GM12878 (cell line): ENCODE data around the gene SCIMP. TPM values are rescaled to one million over a fixed set of nuclear protein-coding genes. Genes with fewer than 3 reads are reported as not detected.

Source experiments
- ASH2L ChIP-seq: fragments of 300-600, 200-600 bp; sonication (generic); IDR thresholded peaks from 2 replicates; pipeline ENCODE4 v1.6.1; 2017; ENCODE audit warnings: low read depth, mild to moderate bottlenecking, borderline replicate concordance
- BCL11A ChIP-seq: IDR thresholded peaks from 2 replicates; pipeline ENCODE4 v1.6.1; 2011; ENCODE audit warnings: low read depth, low read length
- BMI1 ChIP-seq: fragments of 450-650 bp; IDR thresholded peaks from 2 replicates; pipeline ENCODE4 v1.6.1; 2016; ENCODE audit warnings: mild to moderate bottlenecking, moderate library complexity, borderline replicate concordance
- CHD1 ChIP-seq: IDR thresholded peaks from 2 replicates; pipeline ENCODE4 v1.6.1; 2012; ENCODE audit warnings: low read depth, low read length, improper control_type of control experiment
- CHD2 ChIP-seq: IDR thresholded peaks from 2 replicates; pipeline ENCODE4 v1.6.1; 2011; ENCODE audit warnings: low read depth, low read length, improper control_type of control experiment, borderline replicate concordance
- CHD4 ChIP-seq: fragments of 200-600 bp; sonication (generic); IDR thresholded peaks from 2 replicates; pipeline ENCODE4 v1.6.1; 2016; ENCODE audit warnings: mild to moderate bottlenecking
- POU2F2 ChIP-seq: IDR thresholded peaks from 3 replicates; pipeline ENCODE4 v1.6.1; 2011; ENCODE audit warnings: low read depth, mild to moderate bottlenecking, low read length, borderline replicate concordance
- RAD21 ChIP-seq: IDR thresholded peaks from 2 replicates; pipeline ENCODE4 v1.6.1; 2011; ENCODE audit warnings: mild to moderate bottlenecking, low read depth, low read length, moderate library complexity; ENCODE audit not compliant: insufficient read depth
- RUNX3 ChIP-seq: IDR thresholded peaks from 2 replicates; pipeline ENCODE4 v1.6.1; 2012; ENCODE audit warnings: low read length, inconsistent platforms
- TARDBP ChIP-seq: IDR thresholded peaks from 2 replicates; pipeline ENCODE4 v1.6.1; 2016; ENCODE audit warnings: borderline replicate concordance
- ZBED1 ChIP-seq: IDR thresholded peaks from 2 replicates; pipeline ENCODE4 v1.6.1; 2016; ENCODE audit warnings: borderline replicate concordance
- ZSCAN29 ChIP-seq: fragments of 450-650 bp; IDR thresholded peaks from 2 replicates; pipeline ENCODE4 v1.6.1; 2017; ENCODE audit warnings: mild to moderate bottlenecking, moderate library complexity
- polyA plus RNA-seq, 11 experiments: library from polyadenylated mRNA; depleted of rRNA in 4 of 11; unstranded in 6 of 11; stranded (reverse) in 5 of 11; fragments of >200 nt; fragmentation: Nextera tagmentation in 4 of 11; fragmentation: Illumina TruSeq in 1 of 11; extraction: Ambion mirVana in 4 of 11; extraction: Trizol in 1 of 11; gene quantifications; 1 replicate in 1 of 11; 2 replicates in 10 of 11; pipeline versions ENCODE4 v1.2.1 to v1.2.3, GENCODE V29; 2011 to 2016; ENCODE audit warnings: inconsistent platforms in 2 of 11, missing spikeins in 2 of 11, low read depth in 1 of 11
- total RNA-seq, 4 experiments: library from RNA; depleted of rRNA in 3 of 4; stranded (reverse); fragments of >200 nt in 3 of 4; fragmentation: Illumina TruSeq in 1 of 4; extraction: Trizol in 1 of 4; gene quantifications; 2 replicates each; pipeline versions ENCODE4 v1.2.1 to v1.2.3, GENCODE V29; 2013 to 2021
- TF ChIP-seq, protein P1 (sequence below): fragments of 450-650 bp; IDR thresholded peaks from 2 replicates; pipeline ENCODE4 v1.6.1; 2016; ENCODE audit warnings: mild to moderate bottlenecking
- TF ChIP-seq, protein P2 (sequence below): fragments of 450-650 bp; IDR thresholded peaks from 2 replicates; pipeline ENCODE4 v1.6.1; 2016; ENCODE audit warnings: mild to moderate bottlenecking
- TF ChIP-seq, protein P3 (sequence below): IDR thresholded peaks from 2 replicates; pipeline ENCODE4 v1.6.1; 2011; ENCODE audit warnings: mild to moderate bottlenecking, low read depth, low read length, moderate library complexity; ENCODE audit not compliant: insufficient replicate concordance
- TF ChIP-seq, protein P4 (sequence below): fragments of 450-650 bp; conservative IDR thresholded peaks from 2 replicates; pipeline ENCODE4 v1.6.1; 2017; ENCODE audit warnings: mild to moderate bottlenecking, moderate library complexity
- TF ChIP-seq, protein P5 (sequence below): fragments of 450-650 bp; formaldehyde crosslinking; IDR thresholded peaks from 2 replicates; pipeline ENCODE4 v1.5.0; 2022; ENCODE audit warnings: mild to moderate bottlenecking, missing genetic modification characterization
- TF ChIP-seq, protein P6 (sequence below): fragments of 450-650 bp; IDR thresholded peaks from 2 replicates; pipeline ENCODE4 v1.6.1; 2017; ENCODE audit warnings: borderline replicate concordance

SCIMP gene
- total and polyA plus RNA-seq, 10 of the 15 experiments (the other 5 are each of a cell fraction or from before 2014, with no cell fraction given): 56.7 to 151 (median 95.0) TPM

DNA sequence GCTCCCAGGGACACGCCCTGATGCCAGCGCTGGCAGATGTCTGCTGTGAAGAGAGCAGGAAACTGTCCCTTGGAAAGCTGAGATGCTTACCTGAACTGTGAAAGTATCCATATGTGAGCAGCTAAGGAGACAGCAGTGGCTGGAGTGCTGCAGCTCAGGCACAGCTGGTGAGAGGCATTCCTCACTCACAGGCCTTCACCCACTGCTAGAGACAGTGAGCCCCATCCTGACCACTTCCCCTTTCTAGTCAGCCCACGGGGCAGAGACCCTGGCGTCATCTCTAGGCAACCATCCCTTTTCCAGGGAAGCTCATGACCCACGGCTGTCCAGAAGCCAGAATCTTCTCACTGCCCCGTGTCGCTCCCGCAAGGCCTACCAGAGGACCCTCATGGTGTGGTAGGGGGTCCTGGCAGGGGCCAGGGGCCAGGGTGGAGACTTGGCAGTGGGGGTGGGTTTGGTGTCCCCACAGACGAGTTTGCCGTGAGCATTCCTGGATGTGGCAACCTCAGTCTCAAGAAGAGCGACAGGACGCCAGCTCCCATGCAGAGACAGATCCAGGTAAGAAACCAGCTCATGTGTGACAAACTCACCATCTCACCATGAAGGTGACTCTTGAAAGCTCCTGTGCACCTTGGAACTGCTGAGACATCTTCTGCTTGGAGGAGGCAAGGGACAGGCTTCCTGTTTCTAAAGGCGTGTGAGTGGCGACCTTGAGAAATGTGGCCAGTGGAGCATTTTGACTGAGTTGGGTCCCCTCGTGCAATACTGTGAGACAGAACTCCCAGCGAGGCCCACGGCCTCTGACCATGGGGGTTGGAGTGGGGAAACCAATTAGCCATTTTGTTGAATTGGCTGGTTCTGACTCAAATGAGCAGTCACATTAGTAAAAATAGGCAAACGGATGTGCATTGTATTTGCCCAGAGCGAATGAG lies at the start of gene SCIMP (continued):
- TF ChIP-seq RUNX3 (peak; percentile 94), CHD2 (0 out of 2 replicates have a peak, but pooled peaks have one; percentile 58), TARDBP (no peak; the same call in 1 of the 2 replicates), CHD4 (no peak), CHD1 (peak; percentile 26), BMI1 (peak; percentile 77), ZBED1 (peak; percentile 91; the same call in 1 of the 2 replicates), RAD21 (0 out of 2 replicates have a peak, but pooled peaks have one; percentile 1), POU2F2 (peak; percentile 93), BCL11A (peak; percentile 90), ZSCAN29 (no peak), ASH2L (no peak)
- TF ChIP-seq, protein P1, sequence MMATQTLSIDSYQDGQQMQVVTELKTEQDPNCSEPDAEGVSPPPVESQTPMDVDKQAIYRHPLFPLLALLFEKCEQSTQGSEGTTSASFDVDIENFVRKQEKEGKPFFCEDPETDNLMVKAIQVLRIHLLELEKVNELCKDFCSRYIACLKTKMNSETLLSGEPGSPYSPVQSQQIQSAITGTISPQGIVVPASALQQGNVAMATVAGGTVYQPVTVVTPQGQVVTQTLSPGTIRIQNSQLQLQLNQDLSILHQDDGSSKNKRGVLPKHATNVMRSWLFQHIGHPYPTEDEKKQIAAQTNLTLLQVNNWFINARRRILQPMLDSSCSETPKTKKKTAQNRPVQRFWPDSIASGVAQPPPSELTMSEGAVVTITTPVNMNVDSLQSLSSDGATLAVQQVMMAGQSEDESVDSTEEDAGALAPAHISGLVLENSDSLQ: 0 out of 2 replicates have a peak, but pooled peaks have one; percentile 39
- TF ChIP-seq, protein P2, sequence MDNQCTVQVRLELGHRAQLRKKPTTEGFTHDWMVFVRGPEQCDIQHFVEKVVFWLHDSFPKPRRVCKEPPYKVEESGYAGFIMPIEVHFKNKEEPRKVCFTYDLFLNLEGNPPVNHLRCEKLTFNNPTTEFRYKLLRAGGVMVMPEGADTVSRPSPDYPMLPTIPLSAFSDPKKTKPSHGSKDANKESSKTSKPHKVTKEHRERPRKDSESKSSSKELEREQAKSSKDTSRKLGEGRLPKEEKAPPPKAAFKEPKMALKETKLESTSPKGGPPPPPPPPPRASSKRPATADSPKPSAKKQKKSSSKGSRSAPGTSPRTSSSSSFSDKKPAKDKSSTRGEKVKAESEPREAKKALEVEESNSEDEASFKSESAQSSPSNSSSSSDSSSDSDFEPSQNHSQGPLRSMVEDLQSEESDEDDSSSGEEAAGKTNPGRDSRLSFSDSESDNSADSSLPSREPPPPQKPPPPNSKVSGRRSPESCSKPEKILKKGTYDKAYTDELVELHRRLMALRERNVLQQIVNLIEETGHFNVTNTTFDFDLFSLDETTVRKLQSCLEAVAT: peak; percentile 97
- TF ChIP-seq, protein P3, sequence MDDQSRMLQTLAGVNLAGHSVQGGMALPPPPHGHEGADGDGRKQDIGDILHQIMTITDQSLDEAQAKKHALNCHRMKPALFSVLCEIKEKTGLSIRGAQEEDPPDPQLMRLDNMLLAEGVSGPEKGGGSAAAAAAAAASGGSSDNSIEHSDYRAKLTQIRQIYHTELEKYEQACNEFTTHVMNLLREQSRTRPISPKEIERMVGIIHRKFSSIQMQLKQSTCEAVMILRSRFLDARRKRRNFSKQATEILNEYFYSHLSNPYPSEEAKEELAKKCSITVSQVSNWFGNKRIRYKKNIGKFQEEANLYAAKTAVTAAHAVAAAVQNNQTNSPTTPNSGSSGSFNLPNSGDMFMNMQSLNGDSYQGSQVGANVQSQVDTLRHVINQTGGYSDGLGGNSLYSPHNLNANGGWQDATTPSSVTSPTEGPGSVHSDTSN: peak; percentile 61
- TF ChIP-seq, protein P4, sequence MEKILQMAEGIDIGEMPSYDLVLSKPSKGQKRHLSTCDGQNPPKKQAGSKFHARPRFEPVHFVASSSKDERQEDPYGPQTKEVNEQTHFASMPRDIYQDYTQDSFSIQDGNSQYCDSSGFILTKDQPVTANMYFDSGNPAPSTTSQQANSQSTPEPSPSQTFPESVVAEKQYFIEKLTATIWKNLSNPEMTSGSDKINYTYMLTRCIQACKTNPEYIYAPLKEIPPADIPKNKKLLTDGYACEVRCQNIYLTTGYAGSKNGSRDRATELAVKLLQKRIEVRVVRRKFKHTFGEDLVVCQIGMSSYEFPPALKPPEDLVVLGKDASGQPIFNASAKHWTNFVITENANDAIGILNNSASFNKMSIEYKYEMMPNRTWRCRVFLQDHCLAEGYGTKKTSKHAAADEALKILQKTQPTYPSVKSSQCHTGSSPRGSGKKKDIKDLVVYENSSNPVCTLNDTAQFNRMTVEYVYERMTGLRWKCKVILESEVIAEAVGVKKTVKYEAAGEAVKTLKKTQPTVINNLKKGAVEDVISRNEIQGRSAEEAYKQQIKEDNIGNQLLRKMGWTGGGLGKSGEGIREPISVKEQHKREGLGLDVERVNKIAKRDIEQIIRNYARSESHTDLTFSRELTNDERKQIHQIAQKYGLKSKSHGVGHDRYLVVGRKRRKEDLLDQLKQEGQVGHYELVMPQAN: no peak; the same call in 1 of the 2 replicates
- TF ChIP-seq, protein P5, sequence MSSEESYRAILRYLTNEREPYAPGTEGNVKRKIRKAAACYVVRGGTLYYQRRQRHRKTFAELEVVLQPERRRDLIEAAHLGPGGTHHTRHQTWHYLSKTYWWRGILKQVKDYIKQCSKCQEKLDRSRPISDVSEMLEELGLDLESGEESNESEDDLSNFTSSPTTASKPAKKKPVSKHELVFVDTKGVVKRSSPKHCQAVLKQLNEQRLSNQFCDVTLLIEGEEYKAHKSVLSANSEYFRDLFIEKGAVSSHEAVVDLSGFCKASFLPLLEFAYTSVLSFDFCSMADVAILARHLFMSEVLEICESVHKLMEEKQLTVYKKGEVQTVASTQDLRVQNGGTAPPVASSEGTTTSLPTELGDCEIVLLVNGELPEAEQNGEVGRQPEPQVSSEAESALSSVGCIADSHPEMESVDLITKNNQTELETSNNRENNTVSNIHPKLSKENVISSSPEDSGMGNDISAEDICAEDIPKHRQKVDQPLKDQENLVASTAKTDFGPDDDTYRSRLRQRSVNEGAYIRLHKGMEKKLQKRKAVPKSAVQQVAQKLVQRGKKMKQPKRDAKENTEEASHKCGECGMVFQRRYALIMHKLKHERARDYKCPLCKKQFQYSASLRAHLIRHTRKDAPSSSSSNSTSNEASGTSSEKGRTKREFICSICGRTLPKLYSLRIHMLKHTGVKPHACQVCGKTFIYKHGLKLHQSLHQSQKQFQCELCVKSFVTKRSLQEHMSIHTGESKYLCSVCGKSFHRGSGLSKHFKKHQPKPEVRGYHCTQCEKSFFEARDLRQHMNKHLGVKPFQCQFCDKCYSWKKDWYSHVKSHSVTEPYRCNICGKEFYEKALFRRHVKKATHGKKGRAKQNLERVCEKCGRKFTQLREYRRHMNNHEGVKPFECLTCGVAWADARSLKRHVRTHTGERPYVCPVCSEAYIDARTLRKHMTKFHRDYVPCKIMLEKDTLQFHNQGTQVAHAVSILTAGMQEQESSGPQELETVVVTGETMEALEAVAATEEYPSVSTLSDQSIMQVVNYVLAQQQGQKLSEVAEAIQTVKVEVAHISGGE (CRISPR knock-in tag): no peak
- TF ChIP-seq, protein P6, sequence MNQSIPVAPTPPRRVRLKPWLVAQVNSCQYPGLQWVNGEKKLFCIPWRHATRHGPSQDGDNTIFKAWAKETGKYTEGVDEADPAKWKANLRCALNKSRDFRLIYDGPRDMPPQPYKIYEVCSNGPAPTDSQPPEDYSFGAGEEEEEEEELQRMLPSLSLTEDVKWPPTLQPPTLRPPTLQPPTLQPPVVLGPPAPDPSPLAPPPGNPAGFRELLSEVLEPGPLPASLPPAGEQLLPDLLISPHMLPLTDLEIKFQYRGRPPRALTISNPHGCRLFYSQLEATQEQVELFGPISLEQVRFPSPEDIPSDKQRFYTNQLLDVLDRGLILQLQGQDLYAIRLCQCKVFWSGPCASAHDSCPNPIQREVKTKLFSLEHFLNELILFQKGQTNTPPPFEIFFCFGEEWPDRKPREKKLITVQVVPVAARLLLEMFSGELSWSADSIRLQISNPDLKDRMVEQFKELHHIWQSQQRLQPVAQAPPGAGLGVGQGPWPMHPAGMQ: no peak
